ENCODE data around the gene NDUFC2. TPM values are rescaled to one million over a fixed set of nuclear protein-coding genes. Genes with fewer than 3 reads are reported as not detected.

NDUFC2 gene
- total and polyA plus RNA-seq, 2 of the 13 experiments (the other 11 are each of a cell fraction or from before 2014, with no cell fraction given), result 256 to 363 TPM

DNA sequence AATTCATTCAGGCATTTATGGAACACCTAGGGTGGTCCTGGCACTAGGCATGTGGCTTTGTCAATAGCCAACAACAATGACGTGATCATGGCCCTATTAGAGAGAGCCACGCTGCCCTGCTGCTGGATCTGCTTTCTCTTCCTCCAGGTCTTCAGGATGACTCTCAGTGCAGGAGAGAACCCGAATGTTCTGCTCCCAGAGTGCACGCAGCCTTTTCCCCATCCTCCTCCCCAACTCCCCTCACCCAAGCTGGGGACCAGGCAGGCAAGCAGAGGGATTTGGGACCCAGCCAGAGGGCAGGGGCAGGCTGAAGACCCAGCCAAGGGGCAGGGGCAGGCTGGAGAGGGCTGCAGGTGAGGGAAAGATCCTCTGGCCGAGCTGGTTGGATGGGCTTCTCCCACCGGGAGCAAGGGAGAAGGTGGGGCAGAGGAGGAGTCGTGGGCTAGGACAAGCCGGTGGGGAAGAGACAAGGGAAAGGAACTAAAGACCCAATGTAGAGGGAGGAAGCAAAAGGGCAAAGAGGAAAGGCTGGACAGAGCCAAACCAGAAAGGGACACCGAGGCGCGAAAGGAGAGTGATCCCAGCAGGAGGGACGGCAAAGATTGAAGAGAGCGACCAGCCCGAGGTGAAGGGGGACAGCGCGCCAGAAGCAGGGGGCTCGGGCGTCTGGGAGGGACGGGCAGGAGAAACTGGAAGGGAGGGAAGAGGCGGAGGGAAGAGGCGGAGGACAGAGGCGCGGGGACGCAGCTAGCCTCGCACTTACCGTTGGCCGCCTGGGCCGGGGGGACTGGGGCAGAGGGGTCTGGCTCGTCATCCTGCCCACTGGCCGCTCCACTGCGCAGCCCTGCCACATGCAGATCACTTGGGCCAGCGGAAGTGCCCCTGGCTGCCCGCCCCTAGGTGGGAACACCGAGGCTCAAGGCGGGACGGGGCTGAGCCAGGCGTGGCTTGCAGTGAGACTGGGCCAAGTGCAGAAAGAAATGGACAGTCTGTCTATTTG is 57.0 kb downstream of the NDUFC2 start, which contains the start of gene KCTD14 (continued):
- TF ChIP-seq ATRX (CRISPR knock-in tag; IDR thresholded peaks at IDR 0.05; ENCODE audit: borderline replicate concordance) (peak; percentile 31; the same call in 1 of the 2 replicates), HNRNPK (IDR thresholded peaks at IDR 0.05; ENCODE audit: low read depth, low read length, poor library complexity, severe bottlenecking) (peak; percentile 46), ZNF678 (CRISPR knock-in tag; IDR thresholded peaks at IDR 0.05) (peak; percentile 78; the same call in 1 of the 2 replicates), TBX2 (CRISPR knock-in tag; IDR thresholded peaks at IDR 0.05; ENCODE audit: borderline replicate concordance) (peak; percentile 61), ZNF670 (CRISPR knock-in tag; IDR thresholded peaks at IDR 0.05; ENCODE audit: borderline replicate concordance) (no peak), ZNF605 (CRISPR knock-in tag; IDR thresholded peaks at IDR 0.05) (no peak; the same call in 1 of the 2 replicates), ZSCAN25 (CRISPR knock-in tag; IDR thresholded peaks at IDR 0.05) (0 out of 2 replicates have a peak, but pooled peaks have one; percentile 48), ZNF143 (CRISPR knock-in tag; IDR thresholded peaks at IDR 0.05) (no peak), FOXK2 (IDR thresholded peaks at IDR 0.05) (no peak), PLRG1 (conservative IDR thresholded peaks at IDR 0.05) (no peak), SAP130 (CRISPR knock-in tag; IDR thresholded peaks at IDR 0.05; ENCODE audit: low read depth) (peak; percentile 77), ZNF879 (CRISPR knock-in tag; IDR thresholded peaks at IDR 0.05) (no peak), SKI (IDR thresholded peaks at IDR 0.05; ENCODE audit: partially characterized antibody) (no peak), ZNF263 (CRISPR knock-in tag; IDR thresholded peaks at IDR 0.05) (peak; percentile 64), RFXANK (CRISPR knock-in tag; IDR thresholded peaks at IDR 0.05) (no peak), SOX13 (IDR thresholded peaks at IDR 0.05) (no peak), SOX13 (CRISPR knock-in tag; conservative IDR thresholded peaks at IDR 0.05 in 1 of 2, IDR thresholded peaks at IDR 0.05 in 1 of 2) (peak in 1 of 2 experiments; percentile 12; a peak in 1 of 4 replicates), MTA3 (CRISPR knock-in tag; IDR thresholded peaks at IDR 0.05) (no peak), KAT7 (CRISPR knock-in tag; IDR thresholded peaks at IDR 0.05; ENCODE audit: borderline replicate concordance) (peak; percentile 70; the same call in 1 of the 2 replicates), ZFP1 (CRISPR knock-in tag; IDR thresholded peaks at IDR 0.05) (no peak), ETV5 (CRISPR knock-in tag; IDR thresholded peaks at IDR 0.05; ENCODE audit: borderline replicate concordance) (peak; percentile 83; the same call in 1 of the 2 replicates), ZMYM3 (CRISPR knock-in tag; IDR thresholded peaks at IDR 0.05) (peak; percentile 71; the same call in 1 of the 2 replicates), CBX2 (IDR thresholded peaks at IDR 0.05; ENCODE audit: low read depth, low read length) (no peak), CBX2 (CRISPR knock-in tag; IDR thresholded peaks at IDR 0.05; ENCODE audit: low read depth) (no peak)
- TF ChIP-seq, protein P1, sequence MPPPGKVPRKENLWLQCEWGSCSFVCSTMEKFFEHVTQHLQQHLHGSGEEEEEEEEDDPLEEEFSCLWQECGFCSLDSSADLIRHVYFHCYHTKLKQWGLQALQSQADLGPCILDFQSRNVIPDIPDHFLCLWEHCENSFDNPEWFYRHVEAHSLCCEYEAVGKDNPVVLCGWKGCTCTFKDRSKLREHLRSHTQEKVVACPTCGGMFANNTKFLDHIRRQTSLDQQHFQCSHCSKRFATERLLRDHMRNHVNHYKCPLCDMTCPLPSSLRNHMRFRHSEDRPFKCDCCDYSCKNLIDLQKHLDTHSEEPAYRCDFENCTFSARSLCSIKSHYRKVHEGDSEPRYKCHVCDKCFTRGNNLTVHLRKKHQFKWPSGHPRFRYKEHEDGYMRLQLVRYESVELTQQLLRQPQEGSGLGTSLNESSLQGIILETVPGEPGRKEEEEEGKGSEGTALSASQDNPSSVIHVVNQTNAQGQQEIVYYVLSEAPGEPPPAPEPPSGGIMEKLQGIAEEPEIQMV (CRISPR knock-in tag; IDR thresholded peaks at IDR 0.05; ENCODE audit: low read depth), result peak; percentile 75; the same call in 1 of the 2 replicates
- TF ChIP-seq, protein P2, sequence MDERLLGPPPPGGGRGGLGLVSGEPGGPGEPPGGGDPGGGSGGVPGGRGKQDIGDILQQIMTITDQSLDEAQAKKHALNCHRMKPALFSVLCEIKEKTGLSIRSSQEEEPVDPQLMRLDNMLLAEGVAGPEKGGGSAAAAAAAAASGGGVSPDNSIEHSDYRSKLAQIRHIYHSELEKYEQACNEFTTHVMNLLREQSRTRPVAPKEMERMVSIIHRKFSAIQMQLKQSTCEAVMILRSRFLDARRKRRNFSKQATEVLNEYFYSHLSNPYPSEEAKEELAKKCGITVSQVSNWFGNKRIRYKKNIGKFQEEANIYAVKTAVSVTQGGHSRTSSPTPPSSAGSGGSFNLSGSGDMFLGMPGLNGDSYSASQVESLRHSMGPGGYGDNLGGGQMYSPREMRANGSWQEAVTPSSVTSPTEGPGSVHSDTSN (CRISPR knock-in tag; IDR thresholded peaks at IDR 0.05), result no peak
- TF ChIP-seq, protein P3, sequence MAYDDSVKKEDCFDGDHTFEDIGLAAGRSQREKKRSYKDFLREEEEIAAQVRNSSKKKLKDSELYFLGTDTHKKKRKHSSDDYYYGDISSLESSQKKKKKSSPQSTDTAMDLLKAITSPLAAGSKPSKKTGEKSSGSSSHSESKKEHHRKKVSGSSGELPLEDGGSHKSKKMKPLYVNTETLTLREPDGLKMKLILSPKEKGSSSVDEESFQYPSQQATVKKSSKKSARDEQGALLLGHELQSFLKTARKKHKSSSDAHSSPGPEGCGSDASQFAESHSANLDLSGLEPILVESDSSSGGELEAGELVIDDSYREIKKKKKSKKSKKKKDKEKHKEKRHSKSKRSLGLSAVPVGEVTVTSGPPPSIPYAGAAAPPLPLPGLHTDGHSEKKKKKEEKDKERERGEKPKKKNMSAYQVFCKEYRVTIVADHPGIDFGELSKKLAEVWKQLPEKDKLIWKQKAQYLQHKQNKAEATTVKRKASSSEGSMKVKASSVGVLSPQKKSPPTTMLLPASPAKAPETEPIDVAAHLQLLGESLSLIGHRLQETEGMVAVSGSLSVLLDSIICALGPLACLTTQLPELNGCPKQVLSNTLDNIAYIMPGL (CRISPR knock-in tag; IDR thresholded peaks at IDR 0.05; ENCODE audit: borderline replicate concordance in 1 of 2, low read depth in 1 of 2), result peak; percentile 61 to 81; a peak in 3 of 4 replicates
